Measurements from ENCODE around the gene UBAC1. TPM values are rescaled to one million over a fixed set of nuclear protein-coding genes. Genes with fewer than 3 reads are reported as not detected.
A peak's percentile ranks its signal among the peaks of the same experiment; 100 is the strongest.
"Not testable (repeated sequence)": the region's sequence is repeated elsewhere in the genome, so short reads cannot be mapped to it uniquely, and the experiment has no call there.

UBAC1 gene
- total RNA-seq, 6 experiments from 2014 or later: 27.9 to 33.6 (median 31.2) TPM

- no peaks in the 10 kb centered on the region for H3K27me3 Mint-ChIP-seq (ENCODE audit: insufficient read depth)
- H3K4me3 Mint-ChIP-seq: no peak overlapping the region
- TF ChIP-seq CTCF (IDR thresholded peaks at IDR 0.05): no peak
- DNase-seq: peak; percentile 7
- peaks cover 8% of the 10 kb centered on the region for H3K9me3 Mint-ChIP-seq
- peaks cover 32% of the 10 kb centered on the region for H3K4me1 Mint-ChIP-seq (ENCODE audit: low read depth)
- H3K27ac Mint-ChIP-seq: no peak overlapping the region
- peaks cover 29% of the 10 kb centered on the region for H3K36me3 Mint-ChIP-seq (ENCODE audit: low read depth)
Measured at GRCh38 chr9:135898634-135899407, 62.4 kb downstream of the UBAC1 start.

GRCh38 chr9:135896626-135897025 lies 64.5 kb downstream of the UBAC1 start:
- no peak overlapping the region for H3K27ac Mint-ChIP-seq
- no peak overlapping the region for H3K4me3 Mint-ChIP-seq
- H3K4me1 Mint-ChIP-seq (ENCODE audit: low read depth): peaks cover 43% of the 10 kb centered on the region
- H3K27me3 Mint-ChIP-seq (ENCODE audit: insufficient read depth): no peaks in the 10 kb centered on the region
- DNase-seq: no peak
- no peak for TF ChIP-seq CTCF (IDR thresholded peaks at IDR 0.05)
- H3K9me3 Mint-ChIP-seq: peaks cover 8% of the 10 kb centered on the region
- H3K36me3 Mint-ChIP-seq (ENCODE audit: low read depth): peaks cover 25% of the 10 kb centered on the region

GRCh38 chr9:135896205-135896604 lies 65.0 kb downstream of the UBAC1 start:
- H3K27ac Mint-ChIP-seq: no peak overlapping the region
- peaks cover 8% of the 10 kb centered on the region for H3K9me3 Mint-ChIP-seq
- no peak overlapping the region for H3K4me3 Mint-ChIP-seq
- H3K4me1 Mint-ChIP-seq (ENCODE audit: low read depth): peaks cover 43% of the 10 kb centered on the region
- no peak for DNase-seq
- TF ChIP-seq CTCF (IDR thresholded peaks at IDR 0.05): no peak
- no peaks in the 10 kb centered on the region for H3K27me3 Mint-ChIP-seq (ENCODE audit: insufficient read depth)
- peaks cover 24% of the 10 kb centered on the region for H3K36me3 Mint-ChIP-seq (ENCODE audit: low read depth)

- H3K4me1 Mint-ChIP-seq (ENCODE audit: low read depth): peaks cover 43% of the 10 kb centered on the region
- no peak for TF ChIP-seq CTCF (IDR thresholded peaks at IDR 0.05)
Measured at GRCh38 chr9:135895202-135895848, 65.8 kb downstream of the UBAC1 start.

GRCh38 chr9:135893104-135893503 lies 68.1 kb downstream of the UBAC1 start:
- Mint-ChIP-seq H3K36me3 (ENCODE audit: low read depth) (peaks cover 19% of the 10 kb centered on the region), H3K27me3 (ENCODE audit: insufficient read depth) (no peaks in the 10 kb centered on the region), H3K27ac (no peak overlapping the region), H3K4me1 (ENCODE audit: low read depth) (peaks cover 28% of the 10 kb centered on the region), H3K4me3 (no peak overlapping the region; the same call in 1 of the 2 replicates), H3K9me3 (peaks cover 4% of the 10 kb centered on the region; the same call in 1 of the 2 replicates)
- DNase-seq: no peak
- no peak for TF ChIP-seq CTCF (IDR thresholded peaks at IDR 0.05)

More at GRCh38 chr9:135895202-135895848, 65.8 kb downstream of the UBAC1 start:
- no peak overlapping the region for H3K4me3 Mint-ChIP-seq
- H3K9me3 Mint-ChIP-seq: peaks cover 8% of the 10 kb centered on the region
- H3K36me3 Mint-ChIP-seq (ENCODE audit: low read depth): peaks cover 24% of the 10 kb centered on the region
- H3K27ac Mint-ChIP-seq: peak overlapping the region; percentile 11; the same call in 1 of the 2 replicates
- no peaks in the 10 kb centered on the region for H3K27me3 Mint-ChIP-seq (ENCODE audit: insufficient read depth)
- DNase-seq: no peak

GRCh38 chr9:135892327-135892726 lies 68.8 kb downstream of the UBAC1 start:
- H3K27ac Mint-ChIP-seq; DNase-seq; H3K27me3 Mint-ChIP-seq (ENCODE audit: insufficient read depth); H3K4me3 Mint-ChIP-seq; H3K9me3 Mint-ChIP-seq: not testable (repeated sequence)
- H3K36me3 Mint-ChIP-seq (ENCODE audit: low read depth): peaks cover 11% of the 10 kb centered on the region
- H3K4me1 Mint-ChIP-seq (ENCODE audit: low read depth): peaks cover 31% of the 10 kb centered on the region
